ENCODE data around the gene ACTG2. TPM values are rescaled to one million over a fixed set of nuclear protein-coding genes. Genes with fewer than 3 reads are reported as not detected.

The ACTG2 gene
- total and polyA plus RNA-seq, 12 donors = 0.52 to 94.0 (median 2.9) TPM

DNA sequence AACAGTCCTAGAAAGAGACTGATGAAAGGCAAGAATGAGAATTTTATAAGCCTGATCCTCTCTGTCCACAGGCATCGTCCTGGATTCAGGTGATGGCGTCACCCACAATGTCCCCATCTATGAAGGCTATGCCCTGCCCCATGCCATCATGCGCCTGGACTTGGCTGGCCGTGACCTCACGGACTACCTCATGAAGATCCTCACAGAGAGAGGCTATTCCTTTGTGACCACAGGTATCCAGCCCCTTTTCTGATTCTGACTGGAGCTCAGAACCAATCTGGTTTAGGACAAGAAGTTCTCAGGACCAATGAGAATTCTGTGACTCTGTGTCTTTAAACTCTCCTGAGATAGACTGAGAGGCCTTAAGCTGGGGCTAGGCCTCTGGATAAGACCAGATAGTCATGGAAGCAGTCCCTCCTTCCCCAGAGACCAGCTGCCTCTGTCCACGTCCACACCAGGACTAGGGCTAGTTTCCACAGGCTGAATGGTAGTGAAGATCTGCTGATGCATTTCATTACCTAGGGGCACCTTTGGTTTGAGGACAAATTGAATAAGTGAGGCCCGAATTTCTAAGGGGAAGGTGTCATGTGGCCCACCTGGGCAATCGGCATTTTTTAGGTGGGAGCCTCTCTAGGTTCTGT is 20.7 kb downstream of the ACTG2 start:
- H3K9me3 ChIP-seq (replicated peaks in 1 of 3) = no peaks in the 10 kb centered on the region
- no peak overlapping the region for H3K27ac ChIP-seq
- no peaks in the 10 kb centered on the region for H3K36me3 ChIP-seq (replicated peaks in 1 of 2)
- H3K27me3 ChIP-seq = peaks cover 3% of the 10 kb centered on the region
- no peak overlapping the region for H3K4me3 ChIP-seq
- WGBS, 4 donors = 87 to 91% (median 89%) methylated on average over 7 to 8 of the region's 8 CpGs
- TF ChIP-seq POLR2A (IDR thresholded peaks at IDR 0.05) = no peak
- TF ChIP-seq, protein P1, sequence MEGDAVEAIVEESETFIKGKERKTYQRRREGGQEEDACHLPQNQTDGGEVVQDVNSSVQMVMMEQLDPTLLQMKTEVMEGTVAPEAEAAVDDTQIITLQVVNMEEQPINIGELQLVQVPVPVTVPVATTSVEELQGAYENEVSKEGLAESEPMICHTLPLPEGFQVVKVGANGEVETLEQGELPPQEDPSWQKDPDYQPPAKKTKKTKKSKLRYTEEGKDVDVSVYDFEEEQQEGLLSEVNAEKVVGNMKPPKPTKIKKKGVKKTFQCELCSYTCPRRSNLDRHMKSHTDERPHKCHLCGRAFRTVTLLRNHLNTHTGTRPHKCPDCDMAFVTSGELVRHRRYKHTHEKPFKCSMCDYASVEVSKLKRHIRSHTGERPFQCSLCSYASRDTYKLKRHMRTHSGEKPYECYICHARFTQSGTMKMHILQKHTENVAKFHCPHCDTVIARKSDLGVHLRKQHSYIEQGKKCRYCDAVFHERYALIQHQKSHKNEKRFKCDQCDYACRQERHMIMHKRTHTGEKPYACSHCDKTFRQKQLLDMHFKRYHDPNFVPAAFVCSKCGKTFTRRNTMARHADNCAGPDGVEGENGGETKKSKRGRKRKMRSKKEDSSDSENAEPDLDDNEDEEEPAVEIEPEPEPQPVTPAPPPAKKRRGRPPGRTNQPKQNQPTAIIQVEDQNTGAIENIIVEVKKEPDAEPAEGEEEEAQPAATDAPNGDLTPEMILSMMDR (IDR thresholded peaks at IDR 0.05) = no peak
- no peaks in the 10 kb centered on the region for H3K4me1 ChIP-seq (replicated peaks in 1 of 2)
- DNase-seq = no peak
- intact Hi-C loops (cut with DNase I) = no loop called here

DNA sequence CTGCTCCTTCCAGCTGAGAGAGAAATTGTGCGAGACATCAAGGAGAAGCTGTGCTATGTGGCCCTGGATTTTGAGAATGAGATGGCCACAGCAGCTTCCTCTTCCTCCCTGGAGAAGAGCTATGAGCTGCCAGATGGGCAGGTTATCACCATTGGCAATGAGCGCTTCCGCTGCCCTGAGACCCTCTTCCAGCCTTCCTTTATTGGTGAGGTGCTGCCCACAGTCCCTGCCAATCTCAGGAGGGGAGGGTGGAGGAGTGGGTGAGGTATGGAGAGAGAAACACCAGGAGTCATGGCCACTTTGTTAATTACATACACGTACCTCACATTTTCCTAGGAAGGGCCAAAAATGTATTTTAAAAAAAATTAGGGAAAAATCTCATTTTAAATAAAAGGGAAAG is 21.9 kb downstream of the ACTG2 start:
- 78 to 87% (median 85%) methylated on average over 4 of the region's 4 CpGs for WGBS, 4 donors
- Histone ChIP-seq H3K9me3 (replicated peaks in 1 of 3) (no peaks in the 10 kb centered on the region), H3K36me3 (replicated peaks in 1 of 2) (no peaks in the 10 kb centered on the region), H3K4me1 (replicated peaks in 1 of 2) (no peaks in the 10 kb centered on the region), H3K27ac (no peak overlapping the region), H3K27me3 (peaks cover 7% of the 10 kb centered on the region), H3K4me3 (no peak overlapping the region)
- TF ChIP-seq, protein P1 (IDR thresholded peaks at IDR 0.05) = no peak
- TF ChIP-seq POLR2A (IDR thresholded peaks at IDR 0.05) = no peak
- intact Hi-C loops (cut with DNase I) = no loop called here
- DNase-seq = no peak

DNA sequence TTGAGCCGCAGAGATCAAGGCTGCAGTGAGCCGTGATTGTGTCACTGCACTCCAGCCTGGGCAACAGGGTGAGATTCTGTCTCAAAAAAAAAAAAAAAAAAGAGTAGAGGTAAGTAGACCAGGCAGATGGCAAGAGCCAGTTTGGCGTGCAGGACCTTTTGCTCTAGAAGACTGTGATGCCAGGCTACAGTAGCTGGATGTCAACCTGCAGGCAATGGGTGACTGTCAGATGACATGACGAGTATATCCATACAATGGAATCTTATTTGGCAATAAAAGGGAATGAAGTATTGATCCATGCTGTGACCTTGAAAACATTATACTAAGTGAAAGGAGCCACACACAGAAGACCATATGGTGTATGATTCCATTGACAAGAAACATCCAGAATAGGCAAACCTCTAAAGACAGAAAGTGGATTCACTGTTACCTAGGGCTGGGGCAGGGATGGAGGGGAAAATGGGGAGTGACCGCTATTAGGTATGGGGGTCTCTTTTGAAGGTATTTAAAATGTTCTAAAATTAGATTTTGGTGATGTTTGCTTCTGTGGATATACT is 22.7 kb downstream of the ACTG2 start:
- 82 to 91% (median 87%) methylated on average over 5 of the region's 5 CpGs for WGBS, 4 donors
- intact Hi-C loops (cut with DNase I) = no loop called here
- Histone ChIP-seq H3K36me3 (replicated peaks in 1 of 2) (no peaks in the 10 kb centered on the region), H3K9me3 (replicated peaks in 1 of 3) (no peaks in the 10 kb centered on the region), H3K27me3 (peaks cover 9% of the 10 kb centered on the region), H3K4me3 (no peak overlapping the region), H3K27ac (no peak overlapping the region), H3K4me1 (replicated peaks in 1 of 2) (no peaks in the 10 kb centered on the region)
- no peak for TF ChIP-seq POLR2A (IDR thresholded peaks at IDR 0.05)
- TF ChIP-seq, protein P1 (IDR thresholded peaks at IDR 0.05) = no peak
- DNase-seq = no peak

DNA sequence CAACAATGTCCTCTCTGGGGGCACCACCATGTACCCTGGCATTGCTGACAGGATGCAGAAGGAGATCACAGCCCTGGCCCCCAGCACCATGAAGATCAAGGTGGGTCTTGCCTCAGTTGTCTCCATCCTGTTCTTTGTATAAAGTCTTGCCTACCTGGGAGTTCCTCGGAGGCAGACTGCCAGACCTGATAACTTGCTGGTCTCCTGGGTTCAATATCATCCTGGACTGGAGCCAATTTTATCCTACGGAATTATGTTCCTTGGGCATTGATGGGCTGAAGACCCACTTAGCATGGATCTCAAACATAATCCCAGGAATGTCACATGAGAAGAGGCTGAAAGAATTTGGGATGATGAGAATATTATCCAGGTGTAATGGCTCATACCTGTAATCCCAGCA is 23.9 kb downstream of the ACTG2 start:
- Histone ChIP-seq H3K36me3 (replicated peaks in 1 of 2) (no peaks in the 10 kb centered on the region), H3K27ac (no peak overlapping the region), H3K4me3 (no peak overlapping the region), H3K9me3 (replicated peaks in 1 of 3) (no peaks in the 10 kb centered on the region), H3K27me3 (peaks cover 9% of the 10 kb centered on the region), H3K4me1 (replicated peaks in 1 of 2) (no peaks in the 10 kb centered on the region)
- TF ChIP-seq, protein P1 (IDR thresholded peaks at IDR 0.05) = no peak
- no peak for TF ChIP-seq POLR2A (IDR thresholded peaks at IDR 0.05)
- 36 to 74% (median 43%) methylated on average over 2 of the region's 2 CpGs; no CpG with 5 or more reads in 1 of the 4 donors for WGBS, 4 donors
- no peak for DNase-seq
- intact Hi-C loops (cut with DNase I) = no loop called here

All from adrenal gland (tissue), 12 donors.